Choroid plexus epithelial cell (primary cell): ENCODE measurements around the gene CFAP100.

Experiments used
- DNase-seq: peaks from one replicate; pipeline ENCODE4 v3.0.0-alpha.2; 2010; ENCODE audit warnings: low read depth
- H3K4me3 ChIP-seq: 2 replicates; pipeline ENCODE4 v1.5.1; 2011; ENCODE audit warnings: low read depth, mild to moderate bottlenecking, control low read depth, low read length, moderate library complexity
- CTCF ChIP-seq: conservative IDR thresholded peaks from 2 replicates; pipeline ENCODE4 v1.5.1; 2011; ENCODE audit warnings: low read depth, mild to moderate bottlenecking, control low read depth, inconsistent platforms, low read length, moderate library complexity

Gene CFAP100

GRCh38 chr3:126422571-126423091 lies 27.9 kb downstream of the CFAP100 start:
- H3K4me3 ChIP-seq: no peak overlapping the region
- no peak for TF ChIP-seq CTCF
- no peak for DNase-seq

GRCh38 chr3:126423191-126424038 lies 28.7 kb downstream of the CFAP100 start:
- no peak for DNase-seq
- TF ChIP-seq CTCF: no peak
- H3K4me3 ChIP-seq: no peak overlapping the region

GRCh38 chr3:126424039-126424717 lies 29.5 kb downstream of the CFAP100 start:
- no peak for TF ChIP-seq CTCF
- no peak overlapping the region for H3K4me3 ChIP-seq
- no peak for DNase-seq

- no peak for DNase-seq
- H3K4me3 ChIP-seq: no peak overlapping the region
- no peak for TF ChIP-seq CTCF
Measured at GRCh38 chr3:126424751-126425150, 30.0 kb downstream of the CFAP100 start.

GRCh38 chr3:126431103-126431534 lies 36.4 kb downstream of the CFAP100 start:
- no peak overlapping the region for H3K4me3 ChIP-seq
- no peak for TF ChIP-seq CTCF
- no peak for DNase-seq

- TF ChIP-seq CTCF: no peak
- H3K4me3 ChIP-seq: no peak overlapping the region
- peak; percentile 9 for DNase-seq
Measured at GRCh38 chr3:126432361-126433104, 37.8 kb downstream of the CFAP100 start.
